Endodermal cell (in vitro differentiated cells): Measurements from ENCODE around the gene TEDC2. TPM values are rescaled to one million over a fixed set of nuclear protein-coding genes. Genes with fewer than 3 reads are reported as not detected.

Source experiments
- DNase-seq: peaks from one replicate; pipeline ENCODE4 v3.0.0-alpha.2; 2017
- H3K27ac ChIP-seq: 2 replicates; pipeline ENCODE4 v1.5.1; 2013; ENCODE audit warnings: mild to moderate bottlenecking, low read depth, low read length, moderate library complexity
- H3K27me3 ChIP-seq: 2 replicates; pipeline ENCODE4 v1.6.1; 2013; ENCODE audit warnings: mild to moderate bottlenecking, low read length, moderate library complexity; ENCODE audit not compliant: insufficient read depth, control insufficient read depth, poor library complexity, severe bottlenecking
- H3K36me3 ChIP-seq: 2 replicates; pipeline ENCODE4 v1.7.0; 2013; ENCODE audit warnings: mild to moderate bottlenecking, low read length, moderate library complexity; ENCODE audit not compliant: control insufficient read depth, insufficient read depth
- H3K4me1 ChIP-seq: one replicate; pipeline ENCODE4 v1.7.0; 2013; ENCODE audit warnings: low read length; ENCODE audit not compliant: control insufficient read depth, insufficient read depth
- H3K4me3 ChIP-seq: 2 replicates; pipeline ENCODE4 v1.5.1; 2013; ENCODE audit warnings: mild to moderate bottlenecking, low read length, moderate library complexity
- H3K9ac ChIP-seq: 2 replicates; pipeline ENCODE4 v1.6.1; 2013; ENCODE audit warnings: mild to moderate bottlenecking, low read length, moderate library complexity; ENCODE audit not compliant: poor library complexity, severe bottlenecking; ENCODE audit errors: extremely low read depth
- H3K9me3 ChIP-seq: 2 replicates; pipeline ENCODE4 v1.6.1; 2013; ENCODE audit warnings: mild to moderate bottlenecking, low read length, moderate library complexity; ENCODE audit not compliant: control insufficient read depth
- H3K27ac Mint-ChIP-seq: 2 replicates; pipeline ENCODE4 v1.8.0; 2020; ENCODE audit warnings: mixed read lengths
- H3K27me3 Mint-ChIP-seq: 2 replicates; pipeline ENCODE4 v1.8.0; 2021; ENCODE audit warnings: mild to moderate bottlenecking, mixed read lengths; ENCODE audit not compliant: insufficient read depth
- H3K36me3 Mint-ChIP-seq: 2 replicates; pipeline ENCODE4 v1.8.0; 2020; ENCODE audit warnings: low read depth, mixed read lengths
- H3K4me1 Mint-ChIP-seq: 2 replicates; pipeline ENCODE4 v1.8.0; 2020; ENCODE audit warnings: mixed read lengths
- H3K4me3 Mint-ChIP-seq: 2 replicates; pipeline ENCODE4 v1.8.0; 2020; ENCODE audit warnings: mild to moderate bottlenecking, moderate library complexity, mixed read lengths
- H3K9me3 Mint-ChIP-seq: 2 replicates; pipeline ENCODE4 v1.8.0; 2020; ENCODE audit warnings: mild to moderate bottlenecking, mixed read lengths
- WGBS, 2 experiments: methylation state at CpG; one replicate each; pipeline versions ENCODE4 v1.1.5 to v1.1.7; 2013; ENCODE audit warnings: missing lambda C conversion rate in 2 of 2, mixed read lengths in 1 of 2; ENCODE audit not compliant: insufficient coverage in 1 of 2, insufficient read length in 1 of 2; 5-methylcytosine and 5-hydroxymethylcytosine counted together
- total RNA-seq, 2 donors: library from RNA; stranded (reverse); fragmentation: NEBNext Ultra II Directional in 1 of 2; extraction: Animal tissue kit (Norgen Biotek cat#: 25700) in 1 of 2; gene quantifications; 2 replicates in 1 of 2; 3 replicates in 1 of 2; pipeline ENCODE4 v1.2.1, GENCODE V29; 2021
- TF ChIP-seq, protein P1 (sequence below): fragments of 200-600 bp; sonication (generic); conservative IDR thresholded peaks from 2 replicates; pipeline ENCODE4 v1.5.0; 2021; ENCODE audit warnings: antibody characterized with exemption, mild to moderate bottlenecking

TEDC2 gene
- total RNA-seq, 2 donors from 2014 or later: 44.0 to 57.6 TPM

DNA sequence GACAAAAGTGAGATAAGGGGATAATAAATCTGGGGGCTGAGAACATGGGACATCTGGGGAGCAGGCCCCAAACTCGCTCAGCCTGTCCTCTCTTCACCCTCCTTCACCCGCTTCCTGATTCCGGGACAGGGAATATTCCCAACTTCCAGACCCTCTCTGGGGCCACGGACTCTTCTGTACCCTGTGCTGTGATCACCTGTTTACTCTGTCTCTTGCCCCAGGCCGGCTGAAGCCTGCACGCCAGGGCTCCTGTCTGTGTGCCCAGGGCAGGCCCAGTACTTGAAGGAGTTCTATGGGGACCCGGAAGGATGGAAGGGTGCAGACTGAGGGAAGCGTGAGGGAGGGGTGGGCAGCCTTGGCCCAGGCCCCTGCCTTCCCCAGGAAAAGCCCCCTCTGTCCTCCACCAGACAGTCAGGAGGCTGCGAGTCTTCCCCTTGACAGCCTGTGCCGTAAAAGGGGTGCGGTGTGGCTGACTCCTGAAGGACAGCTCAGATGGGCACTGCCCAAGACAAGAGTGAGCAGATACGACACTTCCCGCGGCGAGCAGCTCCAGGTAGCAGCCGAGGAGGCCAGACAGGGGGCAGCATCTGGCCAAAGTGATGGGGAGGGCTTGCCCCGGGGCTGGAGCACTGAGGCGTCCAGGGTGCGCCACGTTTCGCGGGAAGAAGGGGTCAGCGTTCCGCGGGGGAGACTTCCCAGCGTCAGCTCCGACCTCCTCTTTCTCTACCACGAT is 31.7 kb upstream of the TEDC2 start:
- peak overlapping the region; percentile 77 for H3K4me3 ChIP-seq
- H3K9me3 ChIP-seq: no peaks in the 10 kb centered on the region
- Mint-ChIP-seq H3K4me1 (peaks cover 18% of the 10 kb centered on the region), H3K36me3 (peaks cover 11% of the 10 kb centered on the region), H3K4me3 (peak overlapping the region; percentile 75), H3K27me3 (peaks cover 5% of the 10 kb centered on the region), H3K27ac (peak overlapping the region; percentile 84), H3K9me3 (no peaks in the 10 kb centered on the region)
- DNase-seq: peak; percentile 85
- H3K4me1 ChIP-seq: peaks cover 9% of the 10 kb centered on the region
- TF ChIP-seq, protein P1, sequence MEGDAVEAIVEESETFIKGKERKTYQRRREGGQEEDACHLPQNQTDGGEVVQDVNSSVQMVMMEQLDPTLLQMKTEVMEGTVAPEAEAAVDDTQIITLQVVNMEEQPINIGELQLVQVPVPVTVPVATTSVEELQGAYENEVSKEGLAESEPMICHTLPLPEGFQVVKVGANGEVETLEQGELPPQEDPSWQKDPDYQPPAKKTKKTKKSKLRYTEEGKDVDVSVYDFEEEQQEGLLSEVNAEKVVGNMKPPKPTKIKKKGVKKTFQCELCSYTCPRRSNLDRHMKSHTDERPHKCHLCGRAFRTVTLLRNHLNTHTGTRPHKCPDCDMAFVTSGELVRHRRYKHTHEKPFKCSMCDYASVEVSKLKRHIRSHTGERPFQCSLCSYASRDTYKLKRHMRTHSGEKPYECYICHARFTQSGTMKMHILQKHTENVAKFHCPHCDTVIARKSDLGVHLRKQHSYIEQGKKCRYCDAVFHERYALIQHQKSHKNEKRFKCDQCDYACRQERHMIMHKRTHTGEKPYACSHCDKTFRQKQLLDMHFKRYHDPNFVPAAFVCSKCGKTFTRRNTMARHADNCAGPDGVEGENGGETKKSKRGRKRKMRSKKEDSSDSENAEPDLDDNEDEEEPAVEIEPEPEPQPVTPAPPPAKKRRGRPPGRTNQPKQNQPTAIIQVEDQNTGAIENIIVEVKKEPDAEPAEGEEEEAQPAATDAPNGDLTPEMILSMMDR: peak; percentile 64
- peaks cover 25% of the 10 kb centered on the region for H3K36me3 ChIP-seq
- WGBS, 2 experiments: 34 to 52% methylated on average over 12 to 28 of the region's 28 CpGs
- peak overlapping the region; percentile 68 for H3K9ac ChIP-seq
- no peaks in the 10 kb centered on the region for H3K27me3 ChIP-seq
- H3K27ac ChIP-seq: peak overlapping the region; percentile 66

DNA sequence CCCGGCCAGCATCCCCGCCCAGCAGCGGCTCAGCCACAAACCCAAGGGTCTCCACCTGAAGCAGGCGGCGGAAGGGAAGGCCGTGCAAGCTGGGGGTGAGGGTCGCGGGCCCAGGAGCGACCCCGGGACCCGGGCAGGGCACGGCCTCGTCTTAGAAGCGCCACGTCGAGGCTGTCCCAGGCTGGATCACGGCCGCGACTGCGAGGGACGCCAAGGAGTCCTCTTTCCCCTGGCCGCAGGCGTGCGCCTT is 31.2 kb upstream of the TEDC2 start:
- Histone ChIP-seq H3K27ac (peak overlapping the region; percentile 66), H3K4me1 (peaks cover 9% of the 10 kb centered on the region), H3K27me3 (no peaks in the 10 kb centered on the region), H3K9ac (peak overlapping the region; percentile 68), H3K9me3 (no peaks in the 10 kb centered on the region), H3K36me3 (peaks cover 30% of the 10 kb centered on the region), H3K4me3 (peak overlapping the region; percentile 77)
- H3K4me3 Mint-ChIP-seq: peak overlapping the region; percentile 75
- no peaks in the 10 kb centered on the region for H3K9me3 Mint-ChIP-seq
- no peak for DNase-seq
- TF ChIP-seq, protein P1: peak; percentile 30
- peaks cover 5% of the 10 kb centered on the region for H3K27me3 Mint-ChIP-seq
- H3K27ac Mint-ChIP-seq: peak overlapping the region; percentile 84
- WGBS, 2 experiments: 1 to 4% methylated on average over 12 to 24 of the region's 24 CpGs
- H3K4me1 Mint-ChIP-seq: peaks cover 18% of the 10 kb centered on the region
- peaks cover 16% of the 10 kb centered on the region for H3K36me3 Mint-ChIP-seq

DNA sequence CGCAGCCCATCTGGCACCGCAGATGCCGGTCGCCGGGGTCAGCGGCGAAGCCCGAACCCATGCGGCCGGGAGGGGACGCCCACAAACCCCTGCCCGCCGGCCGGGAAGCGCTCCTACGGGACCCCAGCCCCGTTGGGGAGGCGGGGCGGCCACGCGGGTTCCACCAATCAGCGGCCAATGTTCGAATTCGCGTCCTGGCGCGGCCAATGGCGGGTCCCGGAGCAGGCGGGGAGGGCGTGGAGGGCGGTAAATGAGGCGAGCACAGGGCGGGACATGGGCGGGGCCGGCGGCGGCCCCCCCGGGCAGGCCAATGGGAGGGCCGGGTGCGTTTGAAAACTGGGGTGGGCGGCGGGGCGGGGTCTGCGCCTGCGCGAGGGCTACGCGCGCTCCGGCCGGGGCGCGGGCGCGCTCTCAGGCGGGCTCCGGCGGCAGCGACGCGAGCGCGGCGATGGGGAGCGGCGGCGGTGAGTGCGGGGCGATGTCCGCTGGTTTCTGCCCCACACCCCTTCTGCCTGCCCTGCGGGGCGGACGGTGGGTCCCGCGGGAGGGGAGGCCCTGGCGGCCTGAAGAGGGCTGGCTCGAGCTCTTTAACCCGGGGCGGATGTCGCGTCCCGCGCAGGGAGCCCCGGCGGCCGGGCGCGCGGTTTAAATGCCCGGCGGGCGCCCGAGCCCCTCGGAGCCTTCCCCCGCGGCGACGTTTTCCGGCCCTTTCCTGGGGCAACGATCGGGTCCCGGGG is 30.7 kb upstream of the TEDC2 start, which contains the start of gene CCNF:
Gene CCNF (plus strand): TSS at position 414 of the 737 bp plus-strand sequence. CDS start 35 bp downstream, at position 449.
- H3K9ac ChIP-seq: peak within 1 kb of the TSS; percentile 71
- WGBS, 2 experiments: 0% methylated on average over 37 to 103 of the region's 103 CpGs
- H3K27me3 ChIP-seq: no peaks in the 10 kb centered on the region
- TF ChIP-seq, protein P1: peak; percentile 10
- peaks cover 34% of the 10 kb centered on the region for H3K36me3 ChIP-seq
- H3K27ac ChIP-seq: peak within 1 kb of the TSS; percentile 66
- peak; percentile 100 for DNase-seq
- peak within 1 kb of the TSS; percentile 90 for H3K4me3 ChIP-seq
- no peaks in the 10 kb centered on the region for H3K9me3 Mint-ChIP-seq
- peak within 1 kb of the TSS; percentile 75 for H3K4me3 Mint-ChIP-seq
- peak within 1 kb of the TSS; percentile 84 for H3K27ac Mint-ChIP-seq
- H3K27me3 Mint-ChIP-seq: peaks cover 5% of the 10 kb centered on the region
- peaks cover 18% of the 10 kb centered on the region for H3K4me1 Mint-ChIP-seq
- H3K9me3 ChIP-seq: no peaks in the 10 kb centered on the region
- peaks cover 9% of the 10 kb centered on the region for H3K4me1 ChIP-seq
- H3K36me3 Mint-ChIP-seq: peaks cover 19% of the 10 kb centered on the region
